Tibial nerve (tissue), 4 donors: ENCODE measurements around the gene ADGB. TPM values are rescaled to one million over a fixed set of nuclear protein-coding genes. Genes with fewer than 3 reads are reported as not detected.

Source experiments
- DNase-seq, 2 donors: peaks; one replicate each; pipeline ENCODE4 v3.0.0-alpha.2; 2019; ENCODE audit warnings: low spot score in 2 of 2
- H3K27ac ChIP-seq, 4 donors: fragments of 200-600 bp; sonication (generic) in 3 of 4; one replicate each; pipeline ENCODE4 v1.5.1; 2017 to 2019; ENCODE audit warnings: mild to moderate bottlenecking in 1 of 4
- H3K27me3 ChIP-seq, 2 donors: fragments of 200-600 bp; sonication (generic) in 1 of 2; one replicate each; pipeline versions ENCODE4 v1.5.1 to v1.6.0; 2017 to 2019
- H3K36me3 ChIP-seq, 3 donors: fragments of 200-600 bp; sonication (generic); one replicate each; pipeline ENCODE4 v1.5.1; 2018 to 2019
- H3K4me1 ChIP-seq, 4 donors: fragments of 200-600 bp; sonication (generic) in 3 of 4; one replicate each; pipeline ENCODE4 v1.5.1; 2017 to 2019
- H3K4me3 ChIP-seq, 4 donors: fragments of 200-600 bp; sonication (generic) in 3 of 4; one replicate each; pipeline ENCODE4 v1.5.1; 2017 to 2019; ENCODE audit warnings: mild to moderate bottlenecking in 1 of 4, moderate library complexity in 1 of 4
- H3K9me3 ChIP-seq, 4 donors: fragments of 200-600 bp; sonication (generic) in 3 of 4; one replicate each; pipeline ENCODE4 v1.5.1; 2017 to 2019
- CTCF ChIP-seq, 5 experiments: fragments of 200-600 bp in 3 of 5; fragments of 450-650 bp in 2 of 5; sonication (generic) in 3 of 5; IDR thresholded peaks; one replicate each; pipeline ENCODE4 v1.5.1; 2016 to 2019; ENCODE audit warnings: antibody characterized with exemption in 5 of 5, mild to moderate bottlenecking in 3 of 5, moderate library complexity in 2 of 5
- EP300 ChIP-seq, 2 donors: sonication (generic); formaldehyde crosslinking; IDR thresholded peaks; one replicate each; pipeline ENCODE4 v1.6.1; 2017; ENCODE audit warnings: antibody characterized with exemption in 2 of 2, mild to moderate bottlenecking in 1 of 2
- POLR2A ChIP-seq, 2 donors: fragments of 450-650 bp; IDR thresholded peaks; one replicate each; pipeline ENCODE4 v1.6.1; 2017; ENCODE audit warnings: antibody characterized with exemption in 2 of 2, mild to moderate bottlenecking in 2 of 2, moderate library complexity in 2 of 2
- WGBS, 2 donors: methylation state at CpG; one replicate each; pipeline ENCODE4 v1.1.5; 2018; 5-methylcytosine and 5-hydroxymethylcytosine counted together
- total RNA-seq, 4 donors: library from RNA; depleted of rRNA; stranded (reverse); fragments of >200 nt; gene quantifications; one replicate each; pipeline ENCODE4 v1.1.0, GENCODE V29; 2016

ADGB gene
- total RNA-seq, 4 donors from 2014 or later: not detected

DNA sequence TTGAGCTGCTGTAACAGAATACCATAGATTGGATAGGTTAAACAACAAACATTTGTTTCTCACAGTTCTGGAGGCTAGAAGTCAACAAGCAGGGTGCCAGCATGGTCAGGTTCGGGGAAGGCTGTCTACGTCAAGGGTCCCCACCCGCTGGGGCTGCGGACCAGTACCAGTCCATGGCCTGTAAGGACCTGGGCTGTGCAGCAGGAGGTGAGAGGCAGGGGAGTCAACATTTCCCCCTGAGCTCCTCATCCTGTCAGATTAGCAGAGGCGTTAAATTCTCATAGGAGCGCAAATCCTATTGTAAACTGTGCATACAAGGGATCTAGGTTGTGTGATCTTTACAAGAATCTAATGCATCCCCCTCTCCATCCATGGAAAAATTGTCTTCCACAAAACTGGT is 3.8 kb downstream of the ADGB start:
- H3K27ac ChIP-seq: no peak overlapping the region
- H3K27me3 ChIP-seq: no peaks in the 10 kb centered on the region
- no peaks in the 10 kb centered on the region for H3K36me3 ChIP-seq
- no peak for TF ChIP-seq CTCF (IDR thresholded peaks at IDR 0.05)
- no peak for TF ChIP-seq POLR2A (IDR thresholded peaks at IDR 0.05)
- TF ChIP-seq EP300 (IDR thresholded peaks at IDR 0.05): no peak
- DNase-seq: no peak
- peaks cover 0 to 11% (median 2%) of the 10 kb centered on the region in 4 donors for H3K4me1 ChIP-seq
- peaks cover 0 to 7% (median 0%) of the 10 kb centered on the region in 4 donors for H3K9me3 ChIP-seq
- no peak overlapping the region for H3K4me3 ChIP-seq
- WGBS, 2 donors: 70 to 75% methylated on average over 6 of the region's 6 CpGs

- Histone ChIP-seq H3K36me3 (no peaks in the 10 kb centered on the region), H3K9me3 (no peaks in the 10 kb centered on the region), H3K4me3 (no peak overlapping the region), H3K4me1 (no peaks in the 10 kb centered on the region), H3K27ac (no peak overlapping the region), H3K27me3 (no peaks in the 10 kb centered on the region)
- DNase-seq: no peak
- no peak for TF ChIP-seq EP300 (IDR thresholded peaks at IDR 0.05)
- TF ChIP-seq POLR2A (IDR thresholded peaks at IDR 0.05): no peak
- TF ChIP-seq CTCF (IDR thresholded peaks at IDR 0.05): no peak
- WGBS, 2 donors: 90 to 93% methylated on average over 3 of the region's 3 CpGs
Measured at GRCh38 chr6:146613947-146614346, 15.2 kb downstream of the ADGB start.

DNA sequence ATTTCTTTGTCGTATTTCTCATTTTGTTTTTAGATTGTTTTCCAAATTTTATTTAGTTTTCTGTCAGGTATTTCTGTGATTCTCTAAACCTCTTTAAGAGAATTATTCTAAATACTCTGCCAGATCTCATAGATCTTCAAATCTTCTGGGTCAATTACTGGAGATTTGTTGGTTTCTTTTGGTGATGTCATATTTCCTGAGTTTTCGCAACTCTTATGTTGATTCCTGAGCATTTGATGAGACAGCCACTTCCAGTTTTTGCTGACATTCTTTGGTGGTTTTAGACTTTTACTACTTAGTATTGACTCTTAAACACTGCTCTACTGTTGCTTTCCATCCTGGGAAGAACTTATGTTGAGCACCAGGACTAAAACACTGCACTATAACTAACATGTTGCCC is 21.9 kb downstream of the ADGB start:
- Histone ChIP-seq H3K9me3 (peaks cover 0 to 10% (median 0%) of the 10 kb centered on the region in 4 donors), H3K27me3 (no peaks in the 10 kb centered on the region), H3K4me1 (no peaks in the 10 kb centered on the region), H3K4me3 (no peak overlapping the region), H3K27ac (no peak overlapping the region), H3K36me3 (no peaks in the 10 kb centered on the region)
- TF ChIP-seq CTCF (IDR thresholded peaks at IDR 0.05) (no peak), EP300 (IDR thresholded peaks at IDR 0.05) (peak in 1 of 2 donors; percentile 12)
- 89 to 90% methylated on average over 2 of the region's 2 CpGs for WGBS, 2 donors
- DNase-seq: no peak

- Histone ChIP-seq H3K9me3 (no peaks in the 10 kb centered on the region), H3K27me3 (no peaks in the 10 kb centered on the region), H3K36me3 (no peaks in the 10 kb centered on the region), H3K4me3 (no peak overlapping the region), H3K27ac (no peak overlapping the region), H3K4me1 (no peaks in the 10 kb centered on the region)
- no peak for DNase-seq
- no peak for TF ChIP-seq CTCF (IDR thresholded peaks at IDR 0.05)
- TF ChIP-seq EP300 (IDR thresholded peaks at IDR 0.05): no peak
- TF ChIP-seq POLR2A (IDR thresholded peaks at IDR 0.05): no peak
- WGBS, 2 donors: 72 to 91% methylated on average over 2 of the region's 2 CpGs
Measured at GRCh38 chr6:146628350-146628749, 29.6 kb downstream of the ADGB start.

DNA sequence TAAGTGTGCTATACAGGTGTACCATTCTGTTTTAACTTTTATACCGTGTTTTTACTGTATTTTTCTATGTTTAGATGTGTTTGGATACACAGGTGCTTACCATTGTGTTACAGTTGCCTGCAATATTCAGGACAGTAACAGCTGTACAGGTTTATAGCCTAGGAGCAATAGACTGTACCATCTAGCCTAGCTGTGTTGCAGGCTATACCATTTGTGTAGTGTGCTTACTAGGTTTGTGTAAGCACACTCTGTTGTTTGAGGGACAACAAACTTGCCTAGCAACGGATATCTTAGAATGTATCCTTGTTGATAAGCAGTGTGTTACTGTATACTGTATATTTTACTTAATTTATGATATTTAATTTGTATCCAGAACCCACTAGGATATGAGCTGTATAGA is 35.2 kb downstream of the ADGB start:
- Histone ChIP-seq H3K27me3 (no peaks in the 10 kb centered on the region), H3K36me3 (no peaks in the 10 kb centered on the region), H3K4me1 (no peaks in the 10 kb centered on the region), H3K27ac (no peak overlapping the region), H3K4me3 (no peak overlapping the region), H3K9me3 (no peaks in the 10 kb centered on the region)
- no peak for DNase-seq
- no peak for TF ChIP-seq POLR2A (IDR thresholded peaks at IDR 0.05)
- TF ChIP-seq CTCF (IDR thresholded peaks at IDR 0.05): no peak
- no peak for TF ChIP-seq EP300 (IDR thresholded peaks at IDR 0.05)
- 88% methylated on average over 2 of the region's 2 CpGs for WGBS, 2 donors
